Measurements from ENCODE around the gene HINT2. TPM values are rescaled to one million over a fixed set of nuclear protein-coding genes. Genes with fewer than 3 reads are reported as not detected.
A peak's percentile ranks its signal among the peaks of the same experiment; 100 is the strongest.

HINT2 gene
- total RNA-seq, 1 donor, result 17.0 TPM

DNA sequence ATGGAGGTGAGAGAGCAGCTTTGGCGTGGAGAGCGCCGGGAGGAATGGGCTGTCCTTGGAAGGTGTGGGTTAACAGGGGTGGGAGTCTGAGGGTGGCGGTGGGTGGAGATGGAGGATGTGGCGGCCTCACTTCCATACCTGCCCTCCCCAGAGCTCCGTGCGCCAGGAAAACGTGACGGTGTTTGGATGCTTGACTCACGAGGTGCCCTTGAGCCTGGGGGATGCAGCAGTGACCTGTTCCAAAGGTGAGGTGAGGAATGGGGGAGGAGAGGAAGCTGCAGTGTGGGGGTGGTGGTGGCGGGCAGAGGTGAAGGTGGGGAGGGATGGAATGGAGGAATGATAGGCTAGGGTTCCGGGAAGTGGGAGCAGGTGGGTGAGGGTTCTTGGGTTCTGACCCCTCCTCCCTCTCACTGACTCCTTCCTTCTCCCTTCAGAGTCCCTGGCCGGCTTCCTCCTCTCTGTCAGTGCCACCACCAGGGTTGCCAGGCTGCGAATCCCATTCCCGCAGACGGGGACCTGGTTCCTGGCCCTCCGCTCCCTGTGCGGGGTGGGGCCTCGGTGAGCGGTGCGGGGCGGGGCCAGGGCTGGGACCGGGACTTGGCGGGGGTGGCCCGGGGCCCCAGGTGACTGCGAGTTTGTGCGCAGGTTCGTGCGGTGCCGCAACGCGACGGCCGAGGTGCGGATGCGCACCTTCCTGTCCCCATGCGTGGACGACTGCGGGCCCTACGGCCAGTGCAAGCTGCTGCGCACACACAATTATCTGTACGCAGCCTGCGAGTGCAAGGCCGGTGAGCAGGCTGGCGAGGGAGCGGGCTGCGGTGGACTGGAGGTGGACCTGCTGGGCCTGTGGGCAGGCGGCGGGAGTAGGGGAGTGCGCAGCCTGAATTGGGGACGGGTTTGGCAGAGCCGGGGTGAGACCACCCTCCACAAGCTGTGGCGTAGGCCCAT, 31.3 kb upstream of the HINT2 start:
- DNase-seq (ENCODE audit: insufficient read length, low spot score, missing footprints), result no peak
- Histone ChIP-seq H4K20me1 (ENCODE audit: insufficient read depth, low read length) (no peaks in the 10 kb centered on the region), H3K27me3 (ENCODE audit: insufficient read depth, low read length) (no peaks in the 10 kb centered on the region), H3K36me3 (ENCODE audit: insufficient read depth, low read length) (peaks cover 2% of the 10 kb centered on the region), H3K9me3 (ENCODE audit: low read depth, low read length) (no peaks in the 10 kb centered on the region), H3K79me2 (ENCODE audit: insufficient read depth, low read length) (no peaks in the 10 kb centered on the region), H3K4me1 (ENCODE audit: insufficient read depth, low read length) (peaks cover 31% of the 10 kb centered on the region), H3K4me3 (ENCODE audit: insufficient read depth, low read length) (no peak overlapping the region), H3K27ac (ENCODE audit: low read depth, low read length) (peak overlapping the region; percentile 62), H2AFZ (ENCODE audit: low read length) (no peak overlapping the region), H3K4me2 (ENCODE audit: insufficient read depth, low read length) (no peak overlapping the region)
- TF ChIP-seq, protein P1, sequence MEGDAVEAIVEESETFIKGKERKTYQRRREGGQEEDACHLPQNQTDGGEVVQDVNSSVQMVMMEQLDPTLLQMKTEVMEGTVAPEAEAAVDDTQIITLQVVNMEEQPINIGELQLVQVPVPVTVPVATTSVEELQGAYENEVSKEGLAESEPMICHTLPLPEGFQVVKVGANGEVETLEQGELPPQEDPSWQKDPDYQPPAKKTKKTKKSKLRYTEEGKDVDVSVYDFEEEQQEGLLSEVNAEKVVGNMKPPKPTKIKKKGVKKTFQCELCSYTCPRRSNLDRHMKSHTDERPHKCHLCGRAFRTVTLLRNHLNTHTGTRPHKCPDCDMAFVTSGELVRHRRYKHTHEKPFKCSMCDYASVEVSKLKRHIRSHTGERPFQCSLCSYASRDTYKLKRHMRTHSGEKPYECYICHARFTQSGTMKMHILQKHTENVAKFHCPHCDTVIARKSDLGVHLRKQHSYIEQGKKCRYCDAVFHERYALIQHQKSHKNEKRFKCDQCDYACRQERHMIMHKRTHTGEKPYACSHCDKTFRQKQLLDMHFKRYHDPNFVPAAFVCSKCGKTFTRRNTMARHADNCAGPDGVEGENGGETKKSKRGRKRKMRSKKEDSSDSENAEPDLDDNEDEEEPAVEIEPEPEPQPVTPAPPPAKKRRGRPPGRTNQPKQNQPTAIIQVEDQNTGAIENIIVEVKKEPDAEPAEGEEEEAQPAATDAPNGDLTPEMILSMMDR (IDR thresholded peaks at IDR 0.05; ENCODE audit: extremely low read depth, low read depth, low read length), result no peak

DNA sequence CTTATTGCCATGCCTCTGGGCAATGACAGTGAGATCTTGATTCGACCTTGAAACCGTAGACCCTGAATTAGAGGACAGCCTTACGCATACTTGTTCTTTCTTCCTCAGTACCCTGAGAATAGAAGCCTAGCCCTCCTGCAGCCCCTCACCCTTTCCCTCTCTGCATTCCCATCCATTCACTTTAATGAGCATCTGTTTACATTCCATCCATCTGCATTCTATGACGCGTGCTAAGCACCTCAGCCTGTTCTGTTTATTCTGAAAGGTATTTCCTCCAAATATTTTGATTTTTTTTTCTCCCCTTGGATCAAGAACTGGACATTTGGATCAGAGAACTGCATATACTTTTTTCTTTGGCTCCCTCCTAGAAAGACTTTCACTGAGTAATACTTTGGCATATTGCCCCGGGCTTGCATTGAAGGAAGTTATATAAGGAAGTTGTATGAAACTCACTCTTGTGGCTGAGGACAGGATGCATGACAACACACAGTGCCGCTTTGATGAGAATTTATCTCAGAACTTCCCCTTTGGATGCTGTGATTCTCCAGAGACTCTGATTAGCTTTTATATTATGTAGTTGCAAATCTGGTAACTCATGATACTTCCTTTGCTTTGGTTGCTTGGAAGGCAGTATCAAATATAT, 29.9 kb upstream of the HINT2 start:
- Histone ChIP-seq H3K27ac (ENCODE audit: low read depth, low read length) (peak overlapping the region; percentile 62), H3K27me3 (ENCODE audit: insufficient read depth, low read length) (no peaks in the 10 kb centered on the region), H4K20me1 (ENCODE audit: insufficient read depth, low read length) (no peaks in the 10 kb centered on the region), H3K4me3 (ENCODE audit: insufficient read depth, low read length) (no peak overlapping the region), H3K9me3 (ENCODE audit: low read depth, low read length) (no peaks in the 10 kb centered on the region), H3K36me3 (ENCODE audit: insufficient read depth, low read length) (peaks cover under 1% of the 10 kb centered on the region), H3K79me2 (ENCODE audit: insufficient read depth, low read length) (no peaks in the 10 kb centered on the region), H3K4me1 (ENCODE audit: insufficient read depth, low read length) (peaks cover 31% of the 10 kb centered on the region), H2AFZ (ENCODE audit: low read length) (no peak overlapping the region), H3K4me2 (ENCODE audit: insufficient read depth, low read length) (peak overlapping the region; percentile 20)
- DNase-seq (ENCODE audit: insufficient read length, low spot score, missing footprints), result peak; percentile 98
- TF ChIP-seq, protein P1 (IDR thresholded peaks at IDR 0.05; ENCODE audit: extremely low read depth, low read depth, low read length), result no peak

DNA sequence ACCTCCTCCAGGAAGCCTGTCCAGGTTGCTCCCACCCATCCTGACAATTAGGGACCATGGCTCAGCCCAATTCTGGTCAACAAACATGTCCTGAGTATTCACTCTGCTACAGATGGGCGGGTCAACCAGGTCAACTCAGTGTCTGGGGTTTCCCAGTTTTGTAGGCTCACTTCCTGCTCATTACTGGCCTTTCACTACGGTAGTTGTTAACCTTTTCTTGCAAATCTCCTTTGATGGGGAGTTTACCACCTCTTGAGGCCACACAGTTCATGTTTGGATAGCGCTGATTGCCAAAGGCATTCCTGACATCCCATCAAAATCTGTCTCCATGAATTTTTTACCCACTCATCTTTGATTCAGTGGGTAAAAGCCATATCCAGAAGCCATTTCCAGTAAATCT, 28.0 kb upstream of the HINT2 start:
- TF ChIP-seq, protein P1 (IDR thresholded peaks at IDR 0.05; ENCODE audit: extremely low read depth, low read depth, low read length), result no peak
- peaks cover 24% of the 10 kb centered on the region for H3K4me1 ChIP-seq (ENCODE audit: insufficient read depth, low read length)
- H3K4me3 ChIP-seq (ENCODE audit: insufficient read depth, low read length), result no peak overlapping the region
- H3K79me2 ChIP-seq (ENCODE audit: insufficient read depth, low read length), result no peaks in the 10 kb centered on the region
- no peak overlapping the region for H3K27ac ChIP-seq (ENCODE audit: low read depth, low read length)
- no peak overlapping the region for H2AFZ ChIP-seq (ENCODE audit: low read length)
- no peaks in the 10 kb centered on the region for H3K27me3 ChIP-seq (ENCODE audit: insufficient read depth, low read length)
- no peaks in the 10 kb centered on the region for H3K9me3 ChIP-seq (ENCODE audit: low read depth, low read length)
- no peak overlapping the region for H3K4me2 ChIP-seq (ENCODE audit: insufficient read depth, low read length)
- H3K36me3 ChIP-seq (ENCODE audit: insufficient read depth, low read length), result no peaks in the 10 kb centered on the region
- no peak for DNase-seq (ENCODE audit: insufficient read length, low spot score, missing footprints)
- H4K20me1 ChIP-seq (ENCODE audit: insufficient read depth, low read length), result no peaks in the 10 kb centered on the region

Data from osteoblast (primary cell).